Spinal cord (tissue), 10 donors: ENCODE data around the gene LRRC31. TPM values are rescaled to one million over a fixed set of nuclear protein-coding genes. Genes with fewer than 3 reads are reported as not detected.

Source experiments
- DNase-seq, 6 donors: peaks; one replicate each; pipeline versions ENCODE4 v3.0.0 to v3.0.0-alpha.2; 2013 to 2015; ENCODE audit warnings: low spot score in 6 of 6, low read depth in 4 of 6
- H3K27ac ChIP-seq: one replicate; pipeline ENCODE4 v1.5.1; 2013; ENCODE audit warnings: low read depth, low read length, control low read depth
- H3K27me3 ChIP-seq: one replicate; pipeline ENCODE4 v1.6.1; 2013; ENCODE audit warnings: low read length; ENCODE audit not compliant: control insufficient read depth, insufficient read depth
- H3K36me3 ChIP-seq: one replicate; pipeline ENCODE4 v1.6.1; 2013; ENCODE audit warnings: low read length; ENCODE audit not compliant: control insufficient read depth, insufficient read depth
- H3K4me1 ChIP-seq: one replicate; pipeline ENCODE4 v1.6.1; 2013; ENCODE audit warnings: low read length; ENCODE audit not compliant: control insufficient read depth, insufficient read depth
- H3K4me3 ChIP-seq: one replicate; pipeline ENCODE4 v1.5.1; 2013; ENCODE audit warnings: low read depth, low read length, control low read depth
- H3K9me3 ChIP-seq: one replicate; pipeline ENCODE4 v1.6.1; 2013; ENCODE audit warnings: low read length; ENCODE audit not compliant: control insufficient read depth, insufficient read depth
- WGBS: methylation state at CpG from one replicate; pipeline ENCODE4 v1.1.5; 2013; ENCODE audit warnings: missing lambda C conversion rate; ENCODE audit not compliant: insufficient coverage; 5-methylcytosine and 5-hydroxymethylcytosine counted together
- polyA plus RNA-seq, 2 donors: library from polyadenylated mRNA; unstranded; fragments of 120-200 nt; gene quantifications; one replicate each; pipeline ENCODE4 v1.2.1, GENCODE V29; 2013; ENCODE audit not compliant: insufficient read length in 2 of 2
- total RNA-seq, 2 donors: library from RNA; depleted of rRNA in 1 of 2; stranded (reverse); fragments of 120-200 nt in 1 of 2; fragments of >200 nt in 1 of 2; gene quantifications; one replicate each; pipeline versions ENCODE4 v1.2.3 to v1.2.4, GENCODE V29; 2013 to 2014
- donor health status: healthy.

LRRC31 gene
- total and polyA plus RNA-seq, 4 donors: 0.50 to 1.4 (median 0.69) TPM; not detected in 1

DNA sequence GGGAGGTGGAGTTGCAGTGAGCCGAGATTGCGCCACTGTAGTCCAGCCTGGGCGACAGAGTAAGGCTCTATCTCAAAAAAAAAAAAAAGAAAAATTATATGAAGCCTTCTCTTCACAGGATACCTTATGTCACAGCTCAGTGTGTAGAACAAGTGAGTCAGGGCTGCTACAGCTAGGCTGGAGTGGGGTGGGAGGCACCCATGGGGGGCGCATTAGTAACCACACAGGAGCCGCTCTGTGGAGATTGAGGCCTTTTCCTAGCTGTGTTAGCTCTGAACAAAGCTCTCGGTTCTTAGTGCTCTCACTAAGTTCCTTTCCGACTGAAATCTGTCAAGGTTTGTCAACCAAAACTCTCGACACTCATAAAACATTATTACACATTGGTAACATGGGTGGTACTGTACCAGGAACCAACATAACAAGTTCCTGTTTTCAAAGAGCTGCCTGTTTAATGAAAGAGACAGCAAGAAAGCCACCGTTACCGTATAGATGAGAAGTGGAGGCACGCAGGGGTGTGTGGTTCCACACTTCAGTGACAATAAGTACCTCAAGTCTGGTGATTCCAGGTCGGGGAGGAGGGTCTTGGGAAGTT lies 4.5 kb downstream of the LRRC31 start:
- Histone ChIP-seq H3K4me1 (no peaks in the 10 kb centered on the region), H3K4me3 (no peak overlapping the region), H3K27ac (no peak overlapping the region), H3K36me3 (no peaks in the 10 kb centered on the region), H3K9me3 (no peaks in the 10 kb centered on the region), H3K27me3 (no peaks in the 10 kb centered on the region)
- DNase-seq: no peak
- WGBS: 80% methylated on average over 5 of the region's 12 CpGs

DNA sequence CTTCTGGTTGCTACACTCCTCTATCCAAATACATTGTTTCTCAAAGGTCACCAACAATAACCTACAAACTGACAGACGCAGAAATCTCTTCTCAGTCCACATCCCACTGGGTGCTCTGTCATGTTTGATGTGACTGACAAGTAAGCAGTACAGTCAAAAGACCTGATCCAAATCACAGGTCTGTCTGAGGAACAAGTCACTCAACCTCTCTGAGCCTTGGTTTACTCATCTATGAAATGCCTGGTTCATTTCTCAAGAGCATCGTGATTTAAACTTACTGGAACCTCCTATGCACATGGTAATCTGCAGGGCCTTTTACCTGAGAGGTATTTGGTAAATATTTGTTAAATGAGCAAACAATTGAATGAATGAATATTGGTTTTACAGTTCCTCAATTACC lies 5.5 kb downstream of the LRRC31 start:
- DNase-seq: no peak
- H3K36me3 ChIP-seq: no peaks in the 10 kb centered on the region
- WGBS: no CpG with 5 or more reads among the region's 2 CpGs
- H3K9me3 ChIP-seq: no peaks in the 10 kb centered on the region
- H3K27ac ChIP-seq: no peak overlapping the region
- no peak overlapping the region for H3K4me3 ChIP-seq
- no peaks in the 10 kb centered on the region for H3K4me1 ChIP-seq
- no peaks in the 10 kb centered on the region for H3K27me3 ChIP-seq

DNA sequence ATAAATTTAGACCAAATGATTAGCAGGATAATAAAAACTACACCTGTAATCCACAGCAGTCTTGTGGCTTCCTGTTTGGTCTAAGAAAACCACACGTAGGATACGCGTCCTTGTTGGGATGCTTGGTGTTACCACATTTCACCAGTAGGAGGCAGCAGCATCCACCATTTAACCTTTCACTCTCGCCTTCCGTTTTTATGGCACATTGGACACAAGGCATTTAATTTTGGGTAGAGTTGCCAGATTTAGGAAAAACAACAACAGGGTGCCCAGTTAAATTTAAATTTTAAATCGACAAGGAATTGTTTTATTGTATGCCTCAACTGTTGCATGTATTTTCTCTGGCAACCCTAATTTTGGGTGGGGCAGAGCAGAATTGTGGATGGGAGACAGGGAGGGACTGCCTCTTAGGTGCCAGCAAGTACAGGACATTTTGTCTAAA lies 6.3 kb downstream of the LRRC31 start:
- WGBS: 8% methylated on average over 4 of the region's 6 CpGs
- peak; percentile 28 to 86 (median 52) for DNase-seq
- Histone ChIP-seq H3K4me1 (no peaks in the 10 kb centered on the region), H3K36me3 (no peaks in the 10 kb centered on the region), H3K27me3 (no peaks in the 10 kb centered on the region), H3K9me3 (no peaks in the 10 kb centered on the region), H3K4me3 (no peak overlapping the region), H3K27ac (no peak overlapping the region)

DNA sequence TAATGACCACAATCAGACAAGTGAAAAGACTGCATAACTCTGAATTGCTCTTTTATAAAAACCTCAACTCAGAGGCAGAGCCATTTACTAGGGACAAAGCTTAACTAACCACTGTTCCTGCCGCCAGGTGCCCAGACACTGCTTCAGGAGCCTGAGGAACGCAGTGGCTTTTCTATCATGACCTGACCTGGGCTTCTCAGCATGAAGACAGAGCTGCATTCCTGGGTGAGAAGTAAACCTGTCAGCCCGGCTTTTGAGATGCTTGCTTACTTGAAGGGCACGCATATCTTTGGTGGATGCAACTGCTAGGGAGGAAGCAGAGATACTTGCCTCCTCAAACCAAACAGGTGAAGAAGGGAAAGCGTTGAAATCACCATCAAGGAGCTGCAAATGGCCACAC lies 7.9 kb downstream of the LRRC31 start:
- H3K36me3 ChIP-seq: no peaks in the 10 kb centered on the region
- WGBS: 52% methylated on average over 5 of the region's 5 CpGs
- H3K4me3 ChIP-seq: no peak overlapping the region
- no peaks in the 10 kb centered on the region for H3K27me3 ChIP-seq
- DNase-seq: no peak
- no peaks in the 10 kb centered on the region for H3K4me1 ChIP-seq
- no peak overlapping the region for H3K27ac ChIP-seq
- H3K9me3 ChIP-seq: no peaks in the 10 kb centered on the region

DNA sequence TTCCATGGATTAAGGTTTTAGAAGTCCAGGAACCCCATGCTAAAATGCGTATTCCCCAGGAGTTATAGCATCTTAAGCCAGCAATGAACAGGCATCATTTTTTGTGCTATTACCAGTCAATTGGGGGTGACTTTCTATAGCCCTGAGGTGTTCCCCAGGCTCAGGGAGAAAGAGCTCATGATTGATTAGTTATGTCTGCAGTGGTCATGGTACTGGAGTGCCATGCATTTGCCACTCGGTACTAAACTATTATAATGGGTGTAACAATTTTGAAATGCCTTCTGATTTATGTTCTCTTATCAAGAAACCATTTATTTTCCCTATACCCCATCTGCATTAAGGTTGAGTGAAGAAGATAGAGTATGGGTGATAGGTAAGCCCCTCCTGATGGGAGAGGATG lies 11.9 kb downstream of the LRRC31 start:
- WGBS: 83% methylated on average over 1 of the region's 2 CpGs
- DNase-seq: no peak
- no peak overlapping the region for H3K27ac ChIP-seq

DNA sequence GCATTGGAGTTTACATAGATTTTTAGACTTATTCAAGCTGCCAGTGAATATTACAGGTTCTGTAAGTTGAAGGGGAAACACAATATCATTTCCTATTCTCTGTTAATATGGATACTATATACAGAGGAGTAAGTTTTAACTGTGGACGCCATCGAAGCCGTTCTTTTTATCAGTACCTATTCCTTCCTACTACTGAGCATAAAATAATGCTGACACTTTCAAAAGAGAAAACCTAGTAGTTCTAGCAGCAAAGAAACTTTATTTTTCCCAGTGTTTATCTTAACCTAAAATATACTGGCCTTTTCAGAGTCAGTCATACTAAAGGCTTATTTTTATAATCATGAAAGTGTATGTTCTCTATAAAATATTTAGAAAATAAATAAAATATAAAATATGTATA lies 14.2 kb downstream of the LRRC31 start:
- H3K4me3 ChIP-seq: no peak overlapping the region
- H3K27me3 ChIP-seq: no peaks in the 10 kb centered on the region
- no peaks in the 10 kb centered on the region for H3K36me3 ChIP-seq
- no peaks in the 10 kb centered on the region for H3K4me1 ChIP-seq
- H3K9me3 ChIP-seq: no peaks in the 10 kb centered on the region
- DNase-seq: no peak
- H3K27ac ChIP-seq: no peak overlapping the region
- WGBS: no CpG with 5 or more reads among the region's 3 CpGs

More for the DNA sequence above, 11.9 kb downstream of the LRRC31 start:
- H3K4me3 ChIP-seq: no peak overlapping the region
- no peaks in the 10 kb centered on the region for H3K9me3 ChIP-seq
- no peaks in the 10 kb centered on the region for H3K36me3 ChIP-seq
- H3K4me1 ChIP-seq: no peaks in the 10 kb centered on the region
- no peaks in the 10 kb centered on the region for H3K27me3 ChIP-seq

DNA sequence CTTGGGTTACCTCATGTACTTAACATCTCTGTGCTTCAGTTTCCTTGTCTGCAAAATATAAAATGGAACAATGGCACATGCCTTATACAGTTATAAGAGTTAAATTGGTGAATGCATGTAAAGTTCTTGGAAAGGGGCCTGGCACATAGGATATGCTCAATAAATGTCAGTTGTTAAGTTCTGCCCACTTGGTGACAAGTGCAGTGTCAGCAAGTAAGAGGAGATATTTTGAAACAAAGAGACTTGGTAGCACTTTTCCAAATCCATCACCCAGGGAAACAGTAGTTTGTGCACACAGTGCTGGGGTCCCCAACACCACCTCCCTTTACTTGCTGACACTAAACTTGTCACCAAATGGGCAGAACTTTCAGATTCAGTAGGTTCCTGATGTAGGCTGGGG lies 19.1 kb downstream of the LRRC31 start:
- H3K36me3 ChIP-seq: no peaks in the 10 kb centered on the region
- DNase-seq: no peak

DNA sequence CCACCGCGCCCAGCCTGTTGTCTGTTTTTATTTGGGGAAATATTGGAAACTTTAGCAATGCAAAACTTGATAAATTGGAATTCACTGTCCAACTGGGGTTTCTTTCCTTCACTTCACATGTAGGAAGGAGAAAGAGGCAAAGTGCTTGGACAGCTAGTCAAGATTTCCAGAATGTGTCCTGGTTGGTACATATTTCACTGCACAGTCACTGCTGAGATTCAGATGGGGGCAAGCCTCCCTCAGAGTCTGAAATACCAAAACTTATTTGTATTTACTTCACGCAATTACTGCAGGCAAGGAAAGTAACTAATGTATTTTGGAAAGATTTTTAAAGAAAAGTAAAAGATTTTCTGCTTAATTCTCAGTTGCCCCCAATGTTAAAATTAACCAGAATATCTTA lies 21.0 kb downstream of the LRRC31 start:
- Histone ChIP-seq H3K27me3 (no peaks in the 10 kb centered on the region), H3K36me3 (no peaks in the 10 kb centered on the region), H3K4me3 (no peak overlapping the region), H3K4me1 (no peaks in the 10 kb centered on the region), H3K27ac (no peak overlapping the region), H3K9me3 (no peaks in the 10 kb centered on the region)
- DNase-seq: no peak
- 100% methylated on average over 2 of the region's 3 CpGs for WGBS

More for the DNA sequence above, 19.1 kb downstream of the LRRC31 start:
- H3K4me3 ChIP-seq: no peak overlapping the region
- H3K4me1 ChIP-seq: no peaks in the 10 kb centered on the region
- H3K27ac ChIP-seq: no peak overlapping the region
- no peaks in the 10 kb centered on the region for H3K27me3 ChIP-seq
- no peaks in the 10 kb centered on the region for H3K9me3 ChIP-seq

DNA sequence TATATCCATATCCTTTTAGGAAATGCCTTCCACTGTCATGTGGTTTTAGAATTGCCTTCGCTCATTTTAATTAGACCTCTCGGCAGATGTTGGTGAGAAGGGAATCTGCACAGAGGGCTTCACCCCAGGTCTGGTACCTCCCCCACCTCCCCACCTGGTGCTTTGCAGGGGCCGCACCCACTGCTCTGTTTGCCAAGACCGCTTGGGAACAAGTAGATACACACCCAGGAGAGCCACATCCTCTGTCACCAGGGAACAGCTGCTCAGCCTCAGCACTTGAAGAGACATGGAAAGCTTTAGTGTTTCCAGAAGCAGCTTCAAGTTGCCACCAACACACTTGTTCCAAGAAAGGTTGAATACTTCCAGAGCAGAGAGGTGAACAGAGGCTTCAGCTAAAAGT lies 21.8 kb downstream of the LRRC31 start:
- DNase-seq: no peak
- H3K4me3 ChIP-seq: no peak overlapping the region
- 83% methylated on average over 2 of the region's 4 CpGs for WGBS
- no peaks in the 10 kb centered on the region for H3K36me3 ChIP-seq
- H3K9me3 ChIP-seq: no peaks in the 10 kb centered on the region
- H3K4me1 ChIP-seq: no peaks in the 10 kb centered on the region
- H3K27ac ChIP-seq: no peak overlapping the region
- no peaks in the 10 kb centered on the region for H3K27me3 ChIP-seq

DNA sequence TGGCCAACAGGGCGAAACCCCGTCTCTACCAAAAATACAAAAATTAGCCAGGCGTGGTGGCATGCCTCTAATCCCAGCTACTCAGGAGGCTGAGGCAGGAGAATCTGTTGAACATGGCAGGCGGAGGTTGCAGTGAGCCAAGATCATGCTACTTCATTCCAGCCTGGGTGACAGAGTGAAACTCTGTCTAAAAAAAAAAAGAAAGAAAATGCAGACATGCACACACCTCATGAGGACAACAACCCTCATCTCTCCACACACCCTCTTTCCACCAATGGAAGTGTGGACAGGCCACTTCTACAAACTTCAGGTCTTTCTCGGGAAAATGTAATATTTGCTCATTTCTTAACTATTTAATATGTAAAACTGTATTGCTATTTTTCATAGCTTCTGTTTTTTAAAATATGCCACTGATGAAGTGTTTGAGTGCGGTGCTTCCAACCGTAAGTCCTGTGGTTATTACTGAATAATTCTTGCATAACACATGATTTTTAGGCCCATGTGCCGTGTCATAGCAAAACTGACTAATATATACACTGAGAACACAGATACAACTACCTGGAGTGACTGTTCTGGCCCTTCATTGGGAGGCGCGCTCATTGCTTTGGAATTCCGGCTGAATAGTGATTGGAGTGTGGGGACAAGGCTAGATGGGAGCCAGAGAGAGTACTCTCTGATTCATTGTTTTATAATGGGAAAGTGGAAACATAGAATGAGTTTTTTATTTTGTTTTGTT lies 23.1 kb downstream of the LRRC31 start:
- H3K4me3 ChIP-seq: no peak overlapping the region
- H3K27me3 ChIP-seq: no peaks in the 10 kb centered on the region
- H3K9me3 ChIP-seq: no peaks in the 10 kb centered on the region
- no peaks in the 10 kb centered on the region for H3K36me3 ChIP-seq
- no peak overlapping the region for H3K27ac ChIP-seq
- 92% methylated on average over 7 of the region's 11 CpGs for WGBS
- DNase-seq: no peak
- H3K4me1 ChIP-seq: no peaks in the 10 kb centered on the region
